ENCODE results near the gene IQSEC1. TPM values are rescaled to one million over a fixed set of nuclear protein-coding genes. Genes with fewer than 3 reads are reported as not detected.

The IQSEC1 gene
- total and polyA plus RNA-seq, 4 experiments from 2014 or later = 11.9 to 82.0 (median 62.3) TPM

DNA sequence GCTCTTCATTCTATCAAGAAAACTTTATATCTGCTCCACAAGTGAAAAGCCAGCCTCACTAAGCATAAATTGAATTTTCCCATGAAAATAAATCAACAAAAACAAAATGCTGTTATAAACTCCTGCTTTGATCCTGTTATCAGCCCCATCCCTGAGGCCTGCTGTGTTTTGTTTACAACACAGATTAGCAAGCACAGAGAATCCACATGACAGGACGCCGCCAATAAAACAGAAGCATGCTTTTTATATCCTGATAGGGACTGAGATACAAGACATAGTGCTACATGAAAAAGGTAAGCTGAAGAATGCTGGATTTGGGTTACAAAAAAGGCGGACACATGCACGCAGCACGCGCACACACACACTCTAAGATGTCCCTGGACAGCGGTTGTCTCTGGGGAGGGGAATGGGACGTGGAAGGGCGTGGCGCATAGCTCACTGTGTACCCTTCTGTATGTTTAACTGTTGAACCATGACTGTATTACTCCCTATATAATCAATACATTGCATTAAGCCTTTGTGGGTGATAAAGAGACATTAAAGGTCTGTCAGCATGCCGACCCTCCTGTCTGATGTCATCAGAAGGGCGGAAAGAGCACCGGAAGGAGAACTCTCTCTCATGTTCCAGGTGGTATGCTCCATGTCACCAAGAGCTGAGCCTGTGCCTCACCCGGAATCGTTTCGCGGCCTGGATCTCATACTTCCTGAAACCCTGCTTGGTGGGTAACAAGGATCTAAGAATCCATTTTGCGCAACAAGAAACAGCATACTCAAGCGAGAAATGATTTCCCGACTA, 93.9 kb downstream of the IQSEC1 start:
- Mint-ChIP-seq H3K4me1 (peaks cover 27 to 93% (median 60%) of the 10 kb centered on the region in 4 donors), H3K4me3 (no peak overlapping the region), H3K27ac (peak overlapping the region in 3 of 7 donors; percentile 34 to 59 (median 49)), H3K36me3 (peaks cover 12 to 58% of the 10 kb centered on the region in 2 donors), H3K27me3 (no peaks in the 10 kb centered on the region), H3K9me3 (no peaks in the 10 kb centered on the region)
- ChIA-PET POLR2A (ENCODE audit: partially characterized antibody) (interaction anchor here (0.7 to 1.4 kb wide), 3 partner anchors 9 to 13 kb away, joined by 3 to 4 read pairs (median 3); no protein-coding TSS in a partner anchor), CTCF (ENCODE audit: partially characterized antibody) (interaction anchor here (1.2 to 1.3 kb wide), 2 partner anchors 10 to 138 kb away, joined by 3 to 4 read pairs; partner anchors contain the start of gene RPL32)
- intact Hi-C loops (cut with micrococcal nuclease) = no loop called here
- Histone ChIP-seq H3K4me3 (ENCODE audit: low read length in 2 of 2) (no peak overlapping the region), H3K9me3 (ENCODE audit: control insufficient read depth in 1 of 2, low read length in 2 of 2) (no peaks in the 10 kb centered on the region), H3K36me3 (ENCODE audit: insufficient read depth, low read length) (peaks cover 6% of the 10 kb centered on the region), H3K27me3 (ENCODE audit: insufficient read depth, low read length) (no peaks in the 10 kb centered on the region), H3K4me1 (ENCODE audit: insufficient read depth, low read length) (peaks cover 47% of the 10 kb centered on the region), H3K27ac (ENCODE audit: low read depth, low read length) (no peak overlapping the region)
- DNase-seq = no peak

DNA sequence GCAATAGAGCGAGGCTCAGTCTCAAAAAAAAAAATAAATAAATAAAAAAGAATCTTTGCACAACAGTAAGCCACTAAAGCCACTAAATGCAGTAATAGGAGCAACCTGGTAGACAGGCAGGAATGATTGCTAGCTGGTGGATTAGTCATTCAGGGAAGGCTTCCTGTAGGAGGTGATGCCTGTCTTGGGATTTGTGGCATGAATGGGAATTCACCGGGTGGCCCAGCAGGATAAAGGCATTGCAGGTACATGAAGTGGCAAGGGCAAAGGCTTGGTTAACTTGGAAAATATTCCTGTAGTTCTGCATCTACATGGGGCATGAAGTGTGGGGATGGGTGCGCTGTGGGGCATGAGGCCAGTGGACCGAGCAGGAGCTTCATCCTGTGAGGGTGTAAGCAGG, 94.5 kb downstream of the IQSEC1 start:
- peaks cover 44% of the 10 kb centered on the region for H3K4me1 ChIP-seq (ENCODE audit: insufficient read depth, low read length)
- intact Hi-C loops (cut with micrococcal nuclease) = no loop called here
- no peaks in the 10 kb centered on the region for H3K27me3 ChIP-seq (ENCODE audit: insufficient read depth, low read length)
- DNase-seq = no peak
- no peaks in the 10 kb centered on the region for H3K9me3 ChIP-seq (ENCODE audit: control insufficient read depth in 1 of 2, low read length in 2 of 2)
- Mint-ChIP-seq H3K4me1 (peaks cover 26 to 92% (median 59%) of the 10 kb centered on the region in 4 donors), H3K36me3 (peaks cover 12 to 55% of the 10 kb centered on the region in 2 donors), H3K4me3 (no peak overlapping the region), H3K27me3 (no peaks in the 10 kb centered on the region), H3K9me3 (no peaks in the 10 kb centered on the region), H3K27ac (peak overlapping the region in 3 of 7 donors; percentile 34 to 49 (median 41))
- peaks cover 6% of the 10 kb centered on the region for H3K36me3 ChIP-seq (ENCODE audit: insufficient read depth, low read length)
- ChIA-PET CTCF (ENCODE audit: partially characterized antibody) (no interaction called here), POLR2A (ENCODE audit: partially characterized antibody) (interaction anchor here (0.7 to 1.4 kb wide), 2 partner anchors 9 to 14 kb away, joined by 3 read pairs; no protein-coding TSS in a partner anchor)
- no peak overlapping the region for H3K4me3 ChIP-seq (ENCODE audit: low read length in 2 of 2)
- no peak overlapping the region for H3K27ac ChIP-seq (ENCODE audit: low read depth, low read length)

DNA sequence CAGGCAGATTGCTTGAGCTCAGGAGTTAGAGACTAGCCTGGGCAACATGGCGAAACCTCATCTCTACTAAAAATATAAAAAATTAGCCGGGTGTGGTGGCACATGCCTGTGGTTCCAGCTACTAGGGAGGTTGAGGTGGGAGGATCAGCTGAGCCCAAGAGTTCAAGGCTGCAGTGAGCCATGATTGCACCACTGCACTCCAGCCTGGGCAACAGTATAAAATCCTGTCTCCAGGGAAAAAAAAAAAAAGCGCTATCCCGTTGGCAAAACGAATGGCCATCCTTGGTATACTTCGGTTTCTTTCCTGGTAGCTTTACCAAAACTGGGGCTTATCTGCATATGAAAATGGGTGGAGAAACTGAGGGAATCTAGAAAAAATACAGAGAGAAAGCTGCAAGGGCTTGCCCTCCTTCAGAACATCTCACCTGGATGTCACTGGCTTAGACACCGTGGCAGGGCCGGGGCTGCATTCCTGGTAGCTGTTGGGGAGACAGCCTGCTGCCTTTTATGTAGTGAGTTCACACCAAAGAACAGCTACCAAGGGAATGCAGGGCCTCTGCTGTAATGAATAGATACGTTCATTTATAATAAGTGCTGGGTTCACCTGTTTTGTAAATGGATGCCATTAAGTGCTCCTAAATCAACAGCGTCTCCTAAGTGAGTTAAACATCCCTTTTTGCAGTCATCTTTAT, 96.0 kb downstream of the IQSEC1 start:
- peaks cover 12 to 57% of the 10 kb centered on the region in 2 donors for H3K36me3 Mint-ChIP-seq
- H3K4me3 Mint-ChIP-seq = no peak overlapping the region
- POLR2A ChIA-PET (ENCODE audit: partially characterized antibody) = interaction anchor here (1.0 kb wide), 1 partner anchor 9 kb away, joined by 4 read pairs; no protein-coding TSS in a partner anchor
- intact Hi-C loops (cut with micrococcal nuclease) = no loop called here
- H3K4me3 ChIP-seq (ENCODE audit: low read length in 2 of 2) = no peak overlapping the region
- H3K36me3 ChIP-seq (ENCODE audit: insufficient read depth, low read length) = peaks cover 6% of the 10 kb centered on the region
- H3K4me1 ChIP-seq (ENCODE audit: insufficient read depth, low read length) = peaks cover 32% of the 10 kb centered on the region
- no peaks in the 10 kb centered on the region for H3K9me3 ChIP-seq (ENCODE audit: control insufficient read depth in 1 of 2, low read length in 2 of 2)
- H3K9me3 Mint-ChIP-seq = no peaks in the 10 kb centered on the region
- peak overlapping the region in 2 of 7 donors; percentile 22 to 23 for H3K27ac Mint-ChIP-seq
- peaks cover 28 to 87% (median 53%) of the 10 kb centered on the region in 4 donors for H3K4me1 Mint-ChIP-seq
- H3K27me3 Mint-ChIP-seq = no peaks in the 10 kb centered on the region
- CTCF ChIA-PET (ENCODE audit: partially characterized antibody) = interaction anchor here (0.8 to 7.7 kb wide), 3 partner anchors 7 to 26 kb away, joined by 3 to 49 read pairs (median 3); no protein-coding TSS in a partner anchor
- no peak overlapping the region for H3K27ac ChIP-seq (ENCODE audit: low read depth, low read length)
- no peaks in the 10 kb centered on the region for H3K27me3 ChIP-seq (ENCODE audit: insufficient read depth, low read length)
- no peak for DNase-seq

DNA sequence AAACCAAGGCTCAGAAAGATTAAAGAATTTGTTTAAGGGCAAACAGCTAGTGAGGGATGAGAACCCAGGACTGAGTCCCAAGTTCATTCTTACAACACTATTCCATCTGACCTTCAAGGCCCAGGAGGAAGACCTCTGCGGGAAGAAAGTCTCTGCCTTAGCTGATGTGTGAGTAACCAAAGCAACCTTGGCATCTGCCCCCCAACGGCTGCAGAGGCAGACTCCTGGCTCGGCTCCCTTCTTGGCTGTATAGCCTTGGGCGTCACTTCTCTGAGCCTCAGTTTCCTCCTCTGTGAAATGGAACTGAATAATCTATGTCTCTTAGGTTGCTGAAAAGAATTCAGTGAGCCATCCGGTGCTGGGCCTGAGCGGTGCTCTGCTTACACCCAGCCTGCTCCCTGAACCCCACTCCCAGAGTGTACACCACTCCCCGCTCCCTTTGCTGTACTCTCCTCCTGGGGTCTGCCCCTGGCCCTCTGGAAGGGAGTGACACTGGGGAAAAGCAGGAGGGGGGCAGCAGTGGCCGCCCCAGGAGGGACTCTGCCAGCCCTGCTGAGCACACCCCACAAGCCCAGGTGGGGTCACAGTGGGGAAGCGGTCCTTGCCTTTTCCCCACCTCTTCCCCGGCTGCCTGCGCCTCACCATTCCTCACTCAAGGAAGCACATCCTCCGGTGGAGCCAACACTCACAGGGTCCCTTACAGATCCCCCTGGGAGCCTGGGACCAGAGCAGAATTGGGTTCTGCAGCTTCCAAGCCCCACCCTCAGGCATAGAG, 97.3 kb downstream of the IQSEC1 start:
- Mint-ChIP-seq H3K27ac (peak overlapping the region in 3 of 7 donors; percentile 43 to 83 (median 55)), H3K9me3 (no peaks in the 10 kb centered on the region), H3K4me1 (peaks cover 27 to 83% (median 46%) of the 10 kb centered on the region in 4 donors), H3K4me3 (no peak overlapping the region), H3K27me3 (no peaks in the 10 kb centered on the region), H3K36me3 (peaks cover 12 to 57% of the 10 kb centered on the region in 2 donors)
- no peak for DNase-seq
- H3K36me3 ChIP-seq (ENCODE audit: insufficient read depth, low read length) = peaks cover 6% of the 10 kb centered on the region
- ChIA-PET CTCF (ENCODE audit: partially characterized antibody) (interaction anchor here (7.7 kb wide), 1 partner anchor 8 kb away, joined by 49 read pairs; no protein-coding TSS in a partner anchor), POLR2A (ENCODE audit: partially characterized antibody) (interaction anchor here (0.6 kb wide), 1 partner anchor 36 kb away, joined by 3 read pairs; no protein-coding TSS in a partner anchor)
- no peaks in the 10 kb centered on the region for H3K27me3 ChIP-seq (ENCODE audit: insufficient read depth, low read length)
- H3K4me3 ChIP-seq (ENCODE audit: low read length in 2 of 2) = no peak overlapping the region
- intact Hi-C loops (cut with micrococcal nuclease) = no loop called here
- H3K27ac ChIP-seq (ENCODE audit: low read depth, low read length) = no peak overlapping the region
- peaks cover 27% of the 10 kb centered on the region for H3K4me1 ChIP-seq (ENCODE audit: insufficient read depth, low read length)
- no peaks in the 10 kb centered on the region for H3K9me3 ChIP-seq (ENCODE audit: control insufficient read depth in 1 of 2, low read length in 2 of 2)

DNA sequence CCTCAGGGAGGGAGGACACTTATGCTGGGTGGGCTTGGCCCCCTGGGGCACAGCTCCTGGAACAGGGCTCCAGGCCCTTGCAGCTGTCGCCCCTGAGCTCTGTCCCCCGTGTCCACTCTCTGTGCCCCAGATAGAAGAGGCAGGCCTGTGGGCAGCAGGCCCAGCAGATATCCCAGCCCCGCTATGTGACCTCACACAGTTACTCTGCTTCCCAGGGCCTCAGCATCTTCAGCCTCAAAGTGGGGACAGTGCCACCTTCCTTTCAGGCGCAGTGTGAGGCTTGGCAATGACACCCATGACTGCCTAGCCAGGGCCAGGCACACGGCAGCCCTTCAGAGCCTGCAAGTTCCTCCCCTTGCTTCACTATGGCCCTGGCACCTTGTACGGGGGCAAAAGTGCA, 98.4 kb downstream of the IQSEC1 start:
- Histone ChIP-seq H3K4me3 (ENCODE audit: low read length in 2 of 2) (no peak overlapping the region), H3K27ac (ENCODE audit: low read depth, low read length) (no peak overlapping the region), H3K4me1 (ENCODE audit: insufficient read depth, low read length) (peaks cover 23% of the 10 kb centered on the region), H3K27me3 (ENCODE audit: insufficient read depth, low read length) (no peaks in the 10 kb centered on the region), H3K9me3 (ENCODE audit: control insufficient read depth in 1 of 2, low read length in 2 of 2) (no peaks in the 10 kb centered on the region), H3K36me3 (ENCODE audit: insufficient read depth, low read length) (peaks cover 5% of the 10 kb centered on the region)
- Mint-ChIP-seq H3K36me3 (peaks cover 12 to 55% of the 10 kb centered on the region in 2 donors), H3K4me1 (peaks cover 25 to 83% (median 45%) of the 10 kb centered on the region in 4 donors), H3K9me3 (no peaks in the 10 kb centered on the region), H3K27me3 (no peaks in the 10 kb centered on the region), H3K4me3 (no peak overlapping the region), H3K27ac (peak overlapping the region in 4 of 7 donors; percentile 37 to 57 (median 46))
- ChIA-PET CTCF (ENCODE audit: partially characterized antibody) (interaction anchor here (7.7 kb wide), 1 partner anchor 9 kb away, joined by 49 read pairs; no protein-coding TSS in a partner anchor), POLR2A (ENCODE audit: partially characterized antibody) (interaction anchor here (0.6 kb wide), 1 partner anchor 37 kb away, joined by 3 read pairs; no protein-coding TSS in a partner anchor)
- intact Hi-C loops (cut with micrococcal nuclease) = no loop called here
- DNase-seq = no peak

DNA sequence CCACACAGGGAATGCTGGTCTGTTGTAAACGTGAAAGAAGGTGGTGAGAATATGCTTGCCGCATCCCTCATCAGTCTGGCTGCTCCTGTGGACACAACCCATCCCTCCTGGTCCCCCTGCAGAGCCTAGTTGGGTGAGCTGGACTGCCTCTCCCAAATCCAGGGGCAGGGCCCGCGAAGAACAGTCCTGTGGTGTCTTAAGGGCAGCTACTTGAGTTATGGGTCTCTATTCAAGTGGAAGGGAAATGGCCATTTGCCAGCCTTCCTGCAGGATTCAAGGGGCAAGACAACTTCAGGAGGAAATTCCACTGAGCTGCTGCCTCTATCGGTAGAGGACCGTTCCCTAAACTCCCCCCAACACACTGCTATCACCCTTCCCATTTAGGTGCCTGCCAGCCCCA, 98.9 kb downstream of the IQSEC1 start:
- no peak for DNase-seq
- Mint-ChIP-seq H3K27me3 (no peaks in the 10 kb centered on the region), H3K4me3 (no peak overlapping the region), H3K9me3 (no peaks in the 10 kb centered on the region), H3K36me3 (peaks cover 9 to 52% of the 10 kb centered on the region in 2 donors), H3K27ac (peak overlapping the region in 2 of 7 donors; percentile 37 to 52), H3K4me1 (peaks cover 24 to 83% (median 43%) of the 10 kb centered on the region in 4 donors)
- ChIA-PET CTCF (ENCODE audit: partially characterized antibody) (interaction anchor here (2.6 to 7.7 kb wide), 2 partner anchors 10 to 21 kb away, joined by 10 to 49 read pairs; no protein-coding TSS in a partner anchor), POLR2A (ENCODE audit: partially characterized antibody) (interaction anchor here (2.3 kb wide), 1 partner anchor 21 kb away, joined by 6 read pairs; no protein-coding TSS in a partner anchor)
- peaks cover 3% of the 10 kb centered on the region for H3K36me3 ChIP-seq (ENCODE audit: insufficient read depth, low read length)
- H3K9me3 ChIP-seq (ENCODE audit: control insufficient read depth in 1 of 2, low read length in 2 of 2) = no peaks in the 10 kb centered on the region
- no peaks in the 10 kb centered on the region for H3K27me3 ChIP-seq (ENCODE audit: insufficient read depth, low read length)
- intact Hi-C loops (cut with micrococcal nuclease) = no loop called here
- H3K4me1 ChIP-seq (ENCODE audit: insufficient read depth, low read length) = peaks cover 24% of the 10 kb centered on the region
- H3K4me3 ChIP-seq (ENCODE audit: low read length in 2 of 2) = no peak overlapping the region
- H3K27ac ChIP-seq (ENCODE audit: low read depth, low read length) = no peak overlapping the region

Data from CD4-positive, alpha-beta memory T cell (primary cell).